Choroid plexus epithelial cell (primary cell): ENCODE data around the gene ACCSL.
A peak's percentile ranks its signal among the peaks of the same experiment; 100 is the strongest.

ENCODE experiments used
- DNase-seq: peaks from one replicate; pipeline ENCODE4 v3.0.0-alpha.2; 2010; ENCODE audit warnings: low read depth
- H3K4me3 ChIP-seq: 2 replicates; pipeline ENCODE4 v1.5.1; 2011; ENCODE audit warnings: low read depth, mild to moderate bottlenecking, control low read depth, low read length, moderate library complexity
- CTCF ChIP-seq: conservative IDR thresholded peaks from 2 replicates; pipeline ENCODE4 v1.5.1; 2011; ENCODE audit warnings: low read depth, mild to moderate bottlenecking, control low read depth, inconsistent platforms, low read length, moderate library complexity

ACCSL gene

GRCh38 chr11:44051171-44051570, 3.4 kb downstream of the ACCSL start:
- no peak for TF ChIP-seq CTCF
- H3K4me3 ChIP-seq: no peak overlapping the region
- no peak for DNase-seq

GRCh38 chr11:44057340-44057739, 9.6 kb downstream of the ACCSL start:
- H3K4me3 ChIP-seq: no peak overlapping the region
- TF ChIP-seq CTCF: peak; percentile 25
- peak; percentile 18 for DNase-seq

- no peak overlapping the region for H3K4me3 ChIP-seq
- DNase-seq: no peak
- no peak for TF ChIP-seq CTCF
These were observed 10.5 kb downstream of the ACCSL start for GRCh38 chr11:44058275-44058674.

- DNase-seq: peak; percentile 11
- no peak overlapping the region for H3K4me3 ChIP-seq
- no peak for TF ChIP-seq CTCF
These were observed 17.4 kb downstream of the ACCSL start for GRCh38 chr11:44065161-44065661.

GRCh38 chr11:44065841-44066731, 18.3 kb downstream of the ACCSL start, which contains the start of gene ACCS:
Gene ACCS, plus strand, starts transcription at chr11:44066270. Its CDS starts 1,358 bp downstream, at chr11:44067628.
- peak within 1 kb of the TSS; percentile 75 for H3K4me3 ChIP-seq
- DNase-seq: peak; percentile 98
- TF ChIP-seq CTCF: peak; percentile 83

GRCh38 chr11:44066732-44067141, 19.0 kb downstream of the ACCSL start:
- peak overlapping the region; percentile 75 for H3K4me3 ChIP-seq
- no peak for TF ChIP-seq CTCF
- DNase-seq: peak; percentile 84

- TF ChIP-seq CTCF: no peak
- peak overlapping the region; percentile 75 for H3K4me3 ChIP-seq
- DNase-seq: no peak
These were observed 19.5 kb downstream of the ACCSL start for GRCh38 chr11:44067266-44067665.
